SK-MEL-5 (cell line): ENCODE results near the gene ENAH. TPM values are rescaled to one million over a fixed set of nuclear protein-coding genes. Genes with fewer than 3 reads are reported as not detected.
A peak's percentile ranks its signal among the peaks of the same experiment; 100 is the strongest.
"Not testable (repeated sequence)": the region's sequence is repeated elsewhere in the genome, so short reads cannot be mapped to it uniquely, and the experiment has no call there.

Experiments
- DNase-seq: peaks from one replicate; pipeline ENCODE4 v3.0.0-alpha.2; 2016; ENCODE audit warnings: low read depth, low spot score
- in situ Hi-C: cut with HindIII; loops from 2 replicates; pipeline ENCODE4 v1.10.0; 2016; ENCODE audit warnings: low sequenced_read_pairs, high pct_unique_total_duplicates, low pct_unique_long_range_greater_than_20kb
- total RNA-seq: library from RNA; depleted of rRNA; stranded (reverse); fragments of >200 nt; shearing (Covaris generic); gene quantifications from 2 replicates; pipeline ENCODE4 v1.2.3, GENCODE V29; 2014

ENAH gene
- total RNA-seq, 1 experiment from 2014 or later, result 113 TPM

GRCh38 chr1:225479341-225479740 lies 173.6 kb downstream of the ENAH start:
- DNase-seq, result no peak
- in situ Hi-C loops, result no loop called here

- in situ Hi-C loops, result no loop called here
- DNase-seq, result no peak
Measured at GRCh38 chr1:225477296-225477911, 175.5 kb downstream of the ENAH start.

- no peak for DNase-seq
- in situ Hi-C loops, result no loop called here
Measured at GRCh38 chr1:225476538-225476988, 176.4 kb downstream of the ENAH start.

GRCh38 chr1:225476100-225476511 lies 176.8 kb downstream of the ENAH start:
- in situ Hi-C loops, result no loop called here
- no peak for DNase-seq

- in situ Hi-C loops, result no loop called here
- peak; percentile 61 for DNase-seq
Measured at GRCh38 chr1:225474986-225475820, 177.7 kb downstream of the ENAH start.

GRCh38 chr1:225474439-225474985 lies 178.4 kb downstream of the ENAH start:
- in situ Hi-C loops, result no loop called here
- no peak for DNase-seq

GRCh38 chr1:225473676-225474438 lies 179.1 kb downstream of the ENAH start:
- in situ Hi-C loops, DNase-seq: not testable (repeated sequence)

GRCh38 chr1:225473266-225473665 lies 179.7 kb downstream of the ENAH start:
- in situ Hi-C loops, DNase-seq: not testable (repeated sequence)

- in situ Hi-C loops, result no loop called here
- no peak for DNase-seq
Measured at GRCh38 chr1:225471453-225472301, 181.2 kb downstream of the ENAH start.

- DNase-seq, result no peak
- in situ Hi-C loops, result no loop called here
Measured at GRCh38 chr1:225471109-225471452, 181.8 kb downstream of the ENAH start.

GRCh38 chr1:225470211-225471108 lies 182.5 kb downstream of the ENAH start:
- DNase-seq, result no peak
- in situ Hi-C loops, result no loop called here

- no peak for DNase-seq
- in situ Hi-C loops, result no loop called here
Measured at GRCh38 chr1:225469051-225469450, 183.9 kb downstream of the ENAH start.

- DNase-seq, result no peak
- in situ Hi-C loops, result no loop called here
Measured at GRCh38 chr1:225468270-225469020, 184.5 kb downstream of the ENAH start.

- in situ Hi-C loops, result no loop called here
- no peak for DNase-seq
Measured at GRCh38 chr1:225467193-225468020, 185.5 kb downstream of the ENAH start.

GRCh38 chr1:225466848-225467192 lies 186.1 kb downstream of the ENAH start:
- no peak for DNase-seq
- in situ Hi-C loops, result no loop called here
